ENCODE measurements around the gene MAP3K9. TPM values are rescaled to one million over a fixed set of nuclear protein-coding genes. Genes with fewer than 3 reads are reported as not detected.

Gene MAP3K9
- total and polyA plus RNA-seq, 9 of the 15 experiments (the other 6 are each of a cell fraction or from before 2014, with no cell fraction given) = 0.03 to 0.60 (median 0.36) TPM

DNA sequence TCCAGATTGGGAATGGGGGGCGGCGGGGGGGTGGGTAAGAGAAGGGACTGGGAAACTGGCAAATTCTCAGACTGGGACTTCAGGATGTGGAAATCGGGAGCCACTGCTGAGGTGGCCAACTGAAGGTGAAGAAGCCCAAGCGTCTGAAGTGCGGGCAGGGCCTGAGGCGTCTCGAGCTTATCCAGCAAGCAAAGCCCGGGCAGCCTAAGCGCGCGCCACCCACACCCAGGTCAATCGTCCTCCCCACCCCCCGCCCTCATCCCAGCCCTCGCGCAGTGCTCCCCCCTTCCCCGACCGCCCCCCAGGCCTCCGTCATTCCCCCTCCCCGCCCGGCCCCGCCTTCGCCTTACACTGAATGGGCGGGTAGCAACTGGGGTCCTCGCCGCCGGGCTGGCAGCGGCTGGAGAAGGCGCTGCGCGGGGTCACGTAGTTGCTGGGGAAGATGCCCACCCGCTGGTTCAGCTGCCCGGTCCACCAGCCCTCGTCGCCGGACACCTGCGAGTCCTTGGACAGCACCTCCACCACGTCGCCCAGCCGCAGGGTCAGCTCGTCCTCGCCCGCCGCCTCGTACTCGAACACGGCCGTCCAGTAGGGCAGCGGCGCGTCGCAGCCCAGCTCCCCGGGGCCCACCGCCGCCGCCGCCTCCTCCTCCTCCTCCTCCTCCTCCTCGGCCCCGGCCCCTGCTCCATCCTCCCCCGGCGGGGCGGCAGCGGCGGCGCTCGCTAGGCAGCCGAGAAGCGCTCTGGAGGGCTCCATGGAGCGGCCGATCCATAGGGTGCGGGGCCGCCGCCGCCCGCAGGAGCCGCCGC, 693 bp downstream of the MAP3K9 start (continued):
- TF ChIP-seq, protein P1, sequence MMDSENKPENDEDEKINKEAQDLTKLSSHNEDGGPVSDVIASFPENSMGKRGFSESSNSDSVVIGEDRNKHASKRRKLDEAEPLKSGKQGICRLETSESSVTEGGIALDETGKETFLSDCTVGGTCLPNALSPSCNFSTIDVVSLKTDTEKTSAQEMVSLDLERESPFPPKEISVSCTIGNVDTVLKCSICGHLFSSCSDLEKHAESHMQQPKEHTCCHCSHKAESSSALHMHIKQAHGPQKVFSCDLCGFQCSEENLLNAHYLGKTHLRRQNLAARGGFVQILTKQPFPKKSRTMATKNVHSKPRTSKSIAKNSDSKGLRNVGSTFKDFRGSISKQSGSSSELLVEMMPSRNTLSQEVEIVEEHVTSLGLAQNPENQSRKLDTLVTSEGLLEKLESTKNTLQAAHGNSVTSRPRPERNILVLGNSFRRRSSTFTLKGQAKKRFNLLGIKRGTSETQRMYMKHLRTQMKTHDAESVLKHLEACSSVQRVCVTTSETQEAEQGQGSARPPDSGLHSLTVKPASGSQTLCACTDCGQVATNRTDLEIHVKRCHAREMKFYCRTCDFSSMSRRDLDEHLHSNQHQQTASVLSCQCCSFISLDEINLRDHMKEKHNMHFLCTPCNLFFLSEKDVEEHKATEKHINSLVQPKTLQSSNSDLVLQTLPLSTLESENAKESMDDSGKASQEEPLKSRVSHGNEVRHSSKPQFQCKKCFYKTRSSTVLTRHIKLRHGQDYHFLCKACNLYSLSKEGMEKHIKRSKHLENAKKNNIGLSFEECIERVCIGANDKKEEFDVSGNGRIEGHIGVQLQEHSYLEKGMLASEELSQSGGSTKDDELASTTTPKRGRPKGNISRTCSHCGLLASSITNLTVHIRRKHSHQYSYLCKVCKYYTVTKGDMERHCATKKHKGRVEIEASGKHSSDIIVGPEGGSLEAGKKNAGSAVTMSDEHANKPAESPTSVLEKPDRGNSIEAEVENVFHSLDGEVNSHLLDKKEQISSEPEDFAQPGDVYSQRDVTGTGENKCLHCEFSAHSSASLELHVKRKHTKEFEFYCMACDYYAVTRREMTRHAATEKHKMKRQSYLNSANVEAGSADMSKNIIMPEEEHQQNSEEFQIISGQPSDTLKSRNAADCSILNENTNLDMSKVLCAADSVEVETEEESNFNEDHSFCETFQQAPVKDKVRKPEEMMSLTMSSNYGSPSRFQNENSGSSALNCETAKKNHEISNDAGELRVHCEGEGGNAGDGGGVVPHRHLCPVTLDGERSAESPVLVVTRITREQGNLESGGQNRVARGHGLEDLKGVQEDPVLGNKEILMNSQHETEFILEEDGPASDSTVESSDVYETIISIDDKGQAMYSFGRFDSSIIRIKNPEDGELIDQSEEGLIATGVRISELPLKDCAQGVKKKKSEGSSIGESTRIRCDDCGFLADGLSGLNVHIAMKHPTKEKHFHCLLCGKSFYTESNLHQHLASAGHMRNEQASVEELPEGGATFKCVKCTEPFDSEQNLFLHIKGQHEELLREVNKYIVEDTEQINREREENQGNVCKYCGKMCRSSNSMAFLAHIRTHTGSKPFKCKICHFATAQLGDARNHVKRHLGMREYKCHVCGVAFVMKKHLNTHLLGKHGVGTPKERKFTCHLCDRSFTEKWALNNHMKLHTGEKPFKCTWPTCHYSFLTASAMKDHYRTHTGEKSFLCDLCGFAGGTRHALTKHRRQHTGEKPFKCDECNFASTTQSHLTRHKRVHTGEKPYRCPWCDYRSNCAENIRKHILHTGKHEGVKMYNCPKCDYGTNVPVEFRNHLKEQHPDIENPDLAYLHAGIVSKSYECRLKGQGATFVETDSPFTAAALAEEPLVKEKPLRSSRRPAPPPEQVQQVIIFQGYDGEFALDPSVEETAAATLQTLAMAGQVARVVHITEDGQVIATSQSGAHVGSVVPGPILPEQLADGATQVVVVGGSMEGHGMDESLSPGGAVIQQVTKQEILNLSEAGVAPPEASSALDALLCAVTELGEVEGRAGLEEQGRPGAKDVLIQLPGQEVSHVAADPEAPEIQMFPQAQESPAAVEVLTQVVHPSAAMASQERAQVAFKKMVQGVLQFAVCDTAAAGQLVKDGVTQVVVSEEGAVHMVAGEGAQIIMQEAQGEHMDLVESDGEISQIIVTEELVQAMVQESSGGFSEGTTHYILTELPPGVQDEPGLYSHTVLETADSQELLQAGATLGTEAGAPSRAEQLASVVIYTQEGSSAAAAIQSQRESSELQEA (IDR thresholded peaks at IDR 0.05; ENCODE audit: low read depth) = no peak
- TF ChIP-seq, protein P2, sequence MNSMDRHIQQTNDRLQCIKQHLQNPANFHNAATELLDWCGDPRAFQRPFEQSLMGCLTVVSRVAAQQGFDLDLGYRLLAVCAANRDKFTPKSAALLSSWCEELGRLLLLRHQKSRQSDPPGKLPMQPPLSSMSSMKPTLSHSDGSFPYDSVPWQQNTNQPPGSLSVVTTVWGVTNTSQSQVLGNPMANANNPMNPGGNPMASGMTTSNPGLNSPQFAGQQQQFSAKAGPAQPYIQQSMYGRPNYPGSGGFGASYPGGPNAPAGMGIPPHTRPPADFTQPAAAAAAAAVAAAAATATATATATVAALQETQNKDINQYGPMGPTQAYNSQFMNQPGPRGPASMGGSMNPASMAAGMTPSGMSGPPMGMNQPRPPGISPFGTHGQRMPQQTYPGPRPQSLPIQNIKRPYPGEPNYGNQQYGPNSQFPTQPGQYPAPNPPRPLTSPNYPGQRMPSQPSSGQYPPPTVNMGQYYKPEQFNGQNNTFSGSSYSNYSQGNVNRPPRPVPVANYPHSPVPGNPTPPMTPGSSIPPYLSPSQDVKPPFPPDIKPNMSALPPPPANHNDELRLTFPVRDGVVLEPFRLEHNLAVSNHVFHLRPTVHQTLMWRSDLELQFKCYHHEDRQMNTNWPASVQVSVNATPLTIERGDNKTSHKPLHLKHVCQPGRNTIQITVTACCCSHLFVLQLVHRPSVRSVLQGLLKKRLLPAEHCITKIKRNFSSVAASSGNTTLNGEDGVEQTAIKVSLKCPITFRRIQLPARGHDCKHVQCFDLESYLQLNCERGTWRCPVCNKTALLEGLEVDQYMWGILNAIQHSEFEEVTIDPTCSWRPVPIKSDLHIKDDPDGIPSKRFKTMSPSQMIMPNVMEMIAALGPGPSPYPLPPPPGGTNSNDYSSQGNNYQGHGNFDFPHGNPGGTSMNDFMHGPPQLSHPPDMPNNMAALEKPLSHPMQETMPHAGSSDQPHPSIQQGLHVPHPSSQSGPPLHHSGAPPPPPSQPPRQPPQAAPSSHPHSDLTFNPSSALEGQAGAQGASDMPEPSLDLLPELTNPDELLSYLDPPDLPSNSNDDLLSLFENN (IDR thresholded peaks at IDR 0.05; ENCODE audit: low read depth in 2 of 2, low read length in 2 of 2) = no peak
- TF ChIP-seq RAD51 (IDR thresholded peaks at IDR 0.05; ENCODE audit: borderline replicate concordance, low read depth) (no peak), RAD21 (CRISPR knock-in tag; conservative IDR thresholded peaks at IDR 0.05 in 1 of 2, IDR thresholded peaks at IDR 0.05 in 1 of 2) (no peak), CREB3L1 (IDR thresholded peaks at IDR 0.05; ENCODE audit: borderline replicate concordance, low read depth) (no peak), PPARD (CRISPR knock-in tag; IDR thresholded peaks at IDR 0.05) (no peak), CTBP1 (IDR thresholded peaks at IDR 0.05; ENCODE audit: borderline replicate concordance) (0 out of 2 replicates have a peak, but pooled peaks have one; percentile 11), GTF2F1 (IDR thresholded peaks at IDR 0.05; ENCODE audit: low read depth, low read length) (no peak), ARNT (IDR thresholded peaks at IDR 0.05) (no peak), ZNF263 (CRISPR knock-in tag; IDR thresholded peaks at IDR 0.05; ENCODE audit: borderline replicate concordance) (peak; percentile 69)
- TF ChIP-seq, protein P3, sequence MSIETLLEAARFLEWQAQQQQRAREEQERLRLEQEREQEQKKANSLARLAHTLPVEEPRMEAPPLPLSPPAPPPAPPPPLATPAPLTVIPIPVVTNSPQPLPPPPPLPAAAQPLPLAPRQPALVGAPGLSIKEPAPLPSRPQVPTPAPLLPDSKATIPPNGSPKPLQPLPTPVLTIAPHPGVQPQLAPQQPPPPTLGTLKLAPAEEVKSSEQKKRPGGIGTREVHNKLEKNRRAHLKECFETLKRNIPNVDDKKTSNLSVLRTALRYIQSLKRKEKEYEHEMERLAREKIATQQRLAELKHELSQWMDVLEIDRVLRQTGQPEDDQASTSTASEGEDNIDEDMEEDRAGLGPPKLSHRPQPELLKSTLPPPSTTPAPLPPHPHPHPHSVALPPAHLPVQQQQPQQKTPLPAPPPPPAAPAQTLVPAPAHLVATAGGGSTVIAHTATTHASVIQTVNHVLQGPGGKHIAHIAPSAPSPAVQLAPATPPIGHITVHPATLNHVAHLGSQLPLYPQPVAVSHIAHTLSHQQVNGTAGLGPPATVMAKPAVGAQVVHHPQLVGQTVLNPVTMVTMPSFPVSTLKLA (conservative IDR thresholded peaks at IDR 0.05) = no peak
